ENCODE results near the gene KCNE3. TPM values are rescaled to one million over a fixed set of nuclear protein-coding genes. Genes with fewer than 3 reads are reported as not detected.
"Not testable (repeated sequence)": the region's sequence is repeated elsewhere in the genome, so short reads cannot be mapped to it uniquely, and the experiment has no call there.

The KCNE3 gene
- total RNA-seq, 3 donors from 2014 or later (not counting 1 experiment from before 2014, with no cell fraction given) = 0.82 to 3.6 (median 1.3) TPM

- H3K27ac ChIP-seq (ENCODE audit: low read length) = no peak overlapping the region
- H3K27ac Mint-ChIP-seq = no peak overlapping the region
- no peaks in the 10 kb centered on the region for H3K9me3 Mint-ChIP-seq
- WGBS (ENCODE audit: insufficient coverage) = 92% methylated on average over 3 of the region's 4 CpGs
- no peaks in the 10 kb centered on the region for H3K4me1 Mint-ChIP-seq
- ATAC-seq (no peak), DNase-seq (no peak)
- peaks cover 2% of the 10 kb centered on the region for H3K27me3 ChIP-seq (ENCODE audit: control insufficient read depth, insufficient read depth, low read length)
- H3K36me3 Mint-ChIP-seq = no peaks in the 10 kb centered on the region
- H3K36me3 ChIP-seq (ENCODE audit: control insufficient read depth, insufficient read depth, low read length) = no peaks in the 10 kb centered on the region
- no peaks in the 10 kb centered on the region for H3K4me1 ChIP-seq (ENCODE audit: control insufficient read depth, insufficient read depth, low read length)
- intact Hi-C loops (cut with micrococcal nuclease) = no loop called here
- H3K9me3 ChIP-seq (ENCODE audit: control insufficient read depth, insufficient read depth, low read length) = no peaks in the 10 kb centered on the region
- TF ChIP-seq, protein P1, sequence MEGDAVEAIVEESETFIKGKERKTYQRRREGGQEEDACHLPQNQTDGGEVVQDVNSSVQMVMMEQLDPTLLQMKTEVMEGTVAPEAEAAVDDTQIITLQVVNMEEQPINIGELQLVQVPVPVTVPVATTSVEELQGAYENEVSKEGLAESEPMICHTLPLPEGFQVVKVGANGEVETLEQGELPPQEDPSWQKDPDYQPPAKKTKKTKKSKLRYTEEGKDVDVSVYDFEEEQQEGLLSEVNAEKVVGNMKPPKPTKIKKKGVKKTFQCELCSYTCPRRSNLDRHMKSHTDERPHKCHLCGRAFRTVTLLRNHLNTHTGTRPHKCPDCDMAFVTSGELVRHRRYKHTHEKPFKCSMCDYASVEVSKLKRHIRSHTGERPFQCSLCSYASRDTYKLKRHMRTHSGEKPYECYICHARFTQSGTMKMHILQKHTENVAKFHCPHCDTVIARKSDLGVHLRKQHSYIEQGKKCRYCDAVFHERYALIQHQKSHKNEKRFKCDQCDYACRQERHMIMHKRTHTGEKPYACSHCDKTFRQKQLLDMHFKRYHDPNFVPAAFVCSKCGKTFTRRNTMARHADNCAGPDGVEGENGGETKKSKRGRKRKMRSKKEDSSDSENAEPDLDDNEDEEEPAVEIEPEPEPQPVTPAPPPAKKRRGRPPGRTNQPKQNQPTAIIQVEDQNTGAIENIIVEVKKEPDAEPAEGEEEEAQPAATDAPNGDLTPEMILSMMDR (IDR thresholded peaks at IDR 0.05) = no peak
- H3K27me3 Mint-ChIP-seq (ENCODE audit: low read depth in 2 of 2) = peaks cover 7 to 10% of the 10 kb centered on the region in 2 donors
- no peak overlapping the region for H3K4me3 Mint-ChIP-seq
- no peak overlapping the region for H3K4me3 ChIP-seq (ENCODE audit: low read length)
Observed at GRCh38 chr11:74417860-74418508, 49.4 kb downstream of the KCNE3 start.

DNA sequence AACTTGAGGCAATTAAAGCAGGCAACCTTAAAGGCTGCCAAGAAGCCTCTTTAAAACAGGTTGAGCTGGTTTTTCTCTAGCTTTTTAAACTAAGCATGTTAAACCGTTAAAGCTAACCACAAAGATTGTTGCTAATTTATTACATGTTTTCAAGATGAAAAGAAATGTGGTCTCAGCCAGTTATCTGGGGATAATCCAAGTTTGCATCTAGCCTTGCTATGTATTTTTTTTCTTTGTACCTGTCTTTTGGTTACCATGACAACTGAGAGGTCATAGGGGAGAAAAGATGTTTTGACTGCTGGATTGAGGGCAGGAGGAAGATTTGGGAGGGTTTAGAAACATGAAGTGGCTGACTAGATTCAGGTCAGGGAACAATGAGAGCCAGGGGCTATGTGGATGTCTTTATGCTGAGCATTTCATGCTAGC is 50.0 kb downstream of the KCNE3 start:
- no peak overlapping the region for H3K4me3 Mint-ChIP-seq
- Histone ChIP-seq H3K9me3 (ENCODE audit: control insufficient read depth, insufficient read depth, low read length) (no peaks in the 10 kb centered on the region), H3K4me1 (ENCODE audit: control insufficient read depth, insufficient read depth, low read length) (no peaks in the 10 kb centered on the region), H3K4me3 (ENCODE audit: low read length) (no peak overlapping the region), H3K27ac (ENCODE audit: low read length) (no peak overlapping the region), H3K36me3 (ENCODE audit: control insufficient read depth, insufficient read depth, low read length) (no peaks in the 10 kb centered on the region), H3K27me3 (ENCODE audit: control insufficient read depth, insufficient read depth, low read length) (peaks cover 2% of the 10 kb centered on the region)
- WGBS (ENCODE audit: insufficient coverage) = no CpG with 5 or more reads among the region's 1 CpG
- ATAC-seq = no peak
- peak in 1 of 2 donors; percentile 65 for DNase-seq
- intact Hi-C loops (cut with micrococcal nuclease) = no loop called here
- no peaks in the 10 kb centered on the region for H3K4me1 Mint-ChIP-seq
- H3K9me3 Mint-ChIP-seq = no peaks in the 10 kb centered on the region
- H3K36me3 Mint-ChIP-seq = no peaks in the 10 kb centered on the region
- TF ChIP-seq, protein P1 (IDR thresholded peaks at IDR 0.05) = no peak
- H3K27me3 Mint-ChIP-seq (ENCODE audit: low read depth in 2 of 2) = peaks cover 13 to 15% of the 10 kb centered on the region in 2 donors
- H3K27ac Mint-ChIP-seq = no peak overlapping the region

GRCh38 chr11:74416974-74417373 is 50.4 kb downstream of the KCNE3 start:
- H3K27ac ChIP-seq (ENCODE audit: low read length); H3K4me1 ChIP-seq (ENCODE audit: control insufficient read depth, insufficient read depth, low read length); H3K4me1 Mint-ChIP-seq; H3K27me3 ChIP-seq (ENCODE audit: control insufficient read depth, insufficient read depth, low read length); intact Hi-C loops (cut with micrococcal nuclease); DNase-seq; H3K36me3 ChIP-seq (ENCODE audit: control insufficient read depth, insufficient read depth, low read length); H3K36me3 Mint-ChIP-seq; H3K9me3 Mint-ChIP-seq; H3K4me3 ChIP-seq (ENCODE audit: low read length); H3K27ac Mint-ChIP-seq; H3K4me3 Mint-ChIP-seq; H3K9me3 ChIP-seq (ENCODE audit: control insufficient read depth, insufficient read depth, low read length); ATAC-seq: not testable (repeated sequence)
- WGBS (ENCODE audit: insufficient coverage) = 65% methylated on average over 1 of the region's 1 CpG
- peaks cover 18% of the 10 kb centered on the region in 2 donors for H3K27me3 Mint-ChIP-seq (ENCODE audit: low read depth in 2 of 2)

GRCh38 chr11:74412733-74413359 is 54.5 kb downstream of the KCNE3 start:
- peaks cover 22 to 30% of the 10 kb centered on the region in 2 donors for H3K27me3 Mint-ChIP-seq (ENCODE audit: low read depth in 2 of 2)
- Histone ChIP-seq H3K9me3 (ENCODE audit: control insufficient read depth, insufficient read depth, low read length) (no peaks in the 10 kb centered on the region), H3K4me1 (ENCODE audit: control insufficient read depth, insufficient read depth, low read length) (no peaks in the 10 kb centered on the region), H3K4me3 (ENCODE audit: low read length) (no peak overlapping the region), H3K27ac (ENCODE audit: low read length) (no peak overlapping the region), H3K36me3 (ENCODE audit: control insufficient read depth, insufficient read depth, low read length) (no peaks in the 10 kb centered on the region), H3K27me3 (ENCODE audit: control insufficient read depth, insufficient read depth, low read length) (no peaks in the 10 kb centered on the region)
- intact Hi-C loops (cut with micrococcal nuclease) = no loop called here
- ATAC-seq (no peak), DNase-seq (no peak)
- WGBS (ENCODE audit: insufficient coverage) = 81% methylated on average over 11 of the region's 11 CpGs
- no peaks in the 10 kb centered on the region for H3K9me3 Mint-ChIP-seq
- TF ChIP-seq, protein P1 (IDR thresholded peaks at IDR 0.05) = no peak
- H3K36me3 Mint-ChIP-seq = no peaks in the 10 kb centered on the region
- no peak overlapping the region for H3K27ac Mint-ChIP-seq
- H3K4me1 Mint-ChIP-seq = no peaks in the 10 kb centered on the region
- no peak overlapping the region for H3K4me3 Mint-ChIP-seq

Measured in natural killer cell (primary cell).